Measurements from ENCODE around the gene INPP5D. TPM values are rescaled to one million over a fixed set of nuclear protein-coding genes. Genes with fewer than 3 reads are reported as not detected.

Gene INPP5D
- total RNA-seq (10 to 100 TPM; 49.3 to 51.0 TPM), polyA plus RNA-seq (146 TPM)

GRCh38 chr2:233059797-233060500 is at the start of gene INPP5D:
TSS of gene INPP5D (plus strand) at chr2:233060342. CDS start at chr2:233060479, 137 bp downstream.
- Histone ChIP-seq H3K27me3 (ENCODE audit: insufficient read depth, low read length, poor library complexity, severe bottlenecking) (no peaks in the 10 kb centered on the region), H3K4me1 (ENCODE audit: insufficient read depth, low read length) (peaks cover 43% of the 10 kb centered on the region), H3K36me3 (ENCODE audit: insufficient read depth, low read length) (peaks cover 4% of the 10 kb centered on the region), H3K4me3 (ENCODE audit: low read length) (peak within 1 kb of the TSS; percentile 100), H3K9me3 (ENCODE audit: low read length) (no peaks in the 10 kb centered on the region), H3K27ac (ENCODE audit: low read depth, low read length) (peak within 1 kb of the TSS; percentile 80)
- CTCF ChIA-PET: interaction anchor here (0.7 to 4.3 kb wide), 18 partner anchors 9 to 181 kb away, joined by 3 to 52 read pairs (median 6); no protein-coding TSS in a partner anchor
- Mint-ChIP-seq H3K27me3 (no peaks in the 10 kb centered on the region), H3K36me3 (peaks cover 0 to 45% (median 0%) of the 10 kb centered on the region in 3 donors), H3K9me3 (peaks cover 0 to 1% (median 0%) of the 10 kb centered on the region in 5 donors), H3K27ac (peak within 1 kb of the TSS; percentile 94 to 100 (median 98)), H3K4me1 (peaks cover 36 to 47% (median 37%) of the 10 kb centered on the region in 3 donors), H3K4me3 (peak within 1 kb of the TSS; percentile 90 to 98 (median 95))
- DNase-seq: peak; percentile 62 to 87 (median 80)
- POLR2A ChIA-PET: interaction anchor here (0.7 to 3.3 kb wide), 12 partner anchors 16 to 208 kb away, joined by 3 to 43 read pairs (median 6); partner anchors contain the start of gene ATG16L1

- Mint-ChIP-seq H3K9me3 (peaks cover 0 to 2% (median 2%) of the 10 kb centered on the region in 5 donors), H3K27me3 (peaks cover 1 to 6% of the 10 kb centered on the region in 2 donors), H3K27ac (peak overlapping the region in 1 of 8 donors; percentile 66), H3K4me1 (no peaks in the 10 kb centered on the region), H3K4me3 (no peak overlapping the region), H3K36me3 (peaks cover 0 to 5% (median 0%) of the 10 kb centered on the region in 3 donors)
- DNase-seq: no peak
- Histone ChIP-seq H3K27ac (ENCODE audit: low read depth, low read length) (no peak overlapping the region), H3K27me3 (ENCODE audit: insufficient read depth, low read length, poor library complexity, severe bottlenecking) (no peaks in the 10 kb centered on the region), H3K4me3 (ENCODE audit: low read length) (no peak overlapping the region), H3K9me3 (ENCODE audit: low read length) (no peaks in the 10 kb centered on the region), H3K36me3 (ENCODE audit: insufficient read depth, low read length) (no peaks in the 10 kb centered on the region), H3K4me1 (ENCODE audit: insufficient read depth, low read length) (no peaks in the 10 kb centered on the region)
- CTCF ChIA-PET: no interaction called here
- POLR2A ChIA-PET: no interaction called here
These were observed 49.4 kb upstream of the INPP5D start for GRCh38 chr2:233010569-233011267.

GRCh38 chr2:233011268-233011650 is 48.9 kb upstream of the INPP5D start:
- peaks cover 1 to 6% of the 10 kb centered on the region in 2 donors for H3K27me3 Mint-ChIP-seq
- ChIA-PET POLR2A (no interaction called here), CTCF (no interaction called here)
- no peak overlapping the region for H3K27ac ChIP-seq (ENCODE audit: low read depth, low read length)
- no peaks in the 10 kb centered on the region for H3K4me1 Mint-ChIP-seq
- H3K9me3 ChIP-seq (ENCODE audit: low read length): no peaks in the 10 kb centered on the region
- H3K27ac Mint-ChIP-seq: peak overlapping the region in 1 of 8 donors; percentile 66
- peaks cover 0 to 5% (median 0%) of the 10 kb centered on the region in 3 donors for H3K36me3 Mint-ChIP-seq
- H3K4me3 ChIP-seq (ENCODE audit: low read length): no peak overlapping the region
- no peaks in the 10 kb centered on the region for H3K27me3 ChIP-seq (ENCODE audit: insufficient read depth, low read length, poor library complexity, severe bottlenecking)
- no peaks in the 10 kb centered on the region for H3K36me3 ChIP-seq (ENCODE audit: insufficient read depth, low read length)
- DNase-seq: no peak
- H3K9me3 Mint-ChIP-seq: peaks cover 0 to 2% (median 2%) of the 10 kb centered on the region in 5 donors
- H3K4me3 Mint-ChIP-seq: no peak overlapping the region
- H3K4me1 ChIP-seq (ENCODE audit: insufficient read depth, low read length): no peaks in the 10 kb centered on the region

DNA sequence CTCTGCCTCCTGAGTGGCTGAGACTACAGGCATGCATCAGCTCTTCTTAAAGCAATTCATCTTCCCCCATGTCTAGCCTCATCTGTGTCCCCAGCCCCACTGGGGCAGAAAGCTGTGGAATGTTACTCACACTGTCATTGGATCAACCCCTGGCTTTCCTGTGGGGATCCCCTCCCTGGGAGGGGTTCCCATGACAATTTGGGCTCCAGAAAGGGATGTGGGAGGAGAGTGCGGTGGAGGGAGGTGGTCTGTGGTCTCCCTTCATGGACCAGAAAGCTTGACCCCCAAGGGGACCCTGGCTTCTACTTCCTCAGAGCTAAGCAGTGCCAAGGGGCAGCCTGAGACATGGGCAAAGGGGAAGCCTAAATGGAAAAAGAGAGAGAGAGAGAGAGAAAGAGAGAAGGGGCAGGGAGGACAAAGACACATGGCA is 48.4 kb upstream of the INPP5D start:
- H3K9me3 Mint-ChIP-seq: peaks cover 0 to 2% (median 2%) of the 10 kb centered on the region in 5 donors
- CTCF ChIA-PET: no interaction called here
- peaks cover 1 to 6% of the 10 kb centered on the region in 2 donors for H3K27me3 Mint-ChIP-seq
- Histone ChIP-seq H3K9me3 (ENCODE audit: low read length) (no peaks in the 10 kb centered on the region), H3K27me3 (ENCODE audit: insufficient read depth, low read length, poor library complexity, severe bottlenecking) (no peaks in the 10 kb centered on the region), H3K4me1 (ENCODE audit: insufficient read depth, low read length) (no peaks in the 10 kb centered on the region), H3K36me3 (ENCODE audit: insufficient read depth, low read length) (no peaks in the 10 kb centered on the region), H3K4me3 (ENCODE audit: low read length) (no peak overlapping the region), H3K27ac (ENCODE audit: low read depth, low read length) (no peak overlapping the region)
- no peak for DNase-seq
- no peak overlapping the region for H3K4me3 Mint-ChIP-seq
- H3K4me1 Mint-ChIP-seq: no peaks in the 10 kb centered on the region
- peaks cover 0 to 5% (median 0%) of the 10 kb centered on the region in 3 donors for H3K36me3 Mint-ChIP-seq
- POLR2A ChIA-PET: no interaction called here
- H3K27ac Mint-ChIP-seq: no peak overlapping the region

GRCh38 chr2:233012301-233012971 is 47.7 kb upstream of the INPP5D start:
- H3K27ac Mint-ChIP-seq: no peak overlapping the region
- no peak for DNase-seq
- H3K4me3 Mint-ChIP-seq: no peak overlapping the region
- Histone ChIP-seq H3K4me1 (ENCODE audit: insufficient read depth, low read length) (no peaks in the 10 kb centered on the region), H3K27me3 (ENCODE audit: insufficient read depth, low read length, poor library complexity, severe bottlenecking) (no peaks in the 10 kb centered on the region), H3K4me3 (ENCODE audit: low read length) (no peak overlapping the region), H3K27ac (ENCODE audit: low read depth, low read length) (no peak overlapping the region), H3K9me3 (ENCODE audit: low read length) (no peaks in the 10 kb centered on the region), H3K36me3 (ENCODE audit: insufficient read depth, low read length) (no peaks in the 10 kb centered on the region)
- peaks cover 1 to 6% of the 10 kb centered on the region in 2 donors for H3K27me3 Mint-ChIP-seq
- POLR2A ChIA-PET: no interaction called here
- peaks cover 0 to 7% (median 0%) of the 10 kb centered on the region in 3 donors for H3K36me3 Mint-ChIP-seq
- H3K4me1 Mint-ChIP-seq: no peaks in the 10 kb centered on the region
- peaks cover 0 to 3% (median 2%) of the 10 kb centered on the region in 5 donors for H3K9me3 Mint-ChIP-seq
- CTCF ChIA-PET: no interaction called here

DNA sequence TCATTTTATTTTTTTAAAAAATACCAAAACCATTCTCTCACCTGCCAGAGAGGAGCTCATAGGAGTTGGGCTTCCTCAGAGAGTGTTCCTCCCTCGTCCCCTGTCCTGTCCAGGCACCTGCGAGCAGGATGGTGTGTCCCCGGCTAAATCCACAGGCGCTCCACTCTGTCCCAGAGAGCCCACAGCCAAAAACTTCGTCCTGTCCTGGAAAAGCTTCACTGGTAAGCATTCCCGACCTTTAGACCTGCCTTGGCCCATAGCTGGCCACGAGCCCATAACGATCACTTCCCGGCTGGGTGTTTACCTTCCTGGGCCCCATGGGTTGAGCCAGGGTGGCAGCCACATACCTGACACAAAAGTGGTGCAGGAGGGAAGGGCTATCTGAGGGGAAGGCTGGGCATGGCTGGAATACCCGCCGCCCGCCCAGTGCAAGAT is 47.1 kb upstream of the INPP5D start, which contains the start of gene NGEF:
Gene NGEF, minus strand, starts transcription at position 230 of the 435 bp plus-strand sequence. CDS start 38,366 bp downstream, outside the sequence.
- no peaks in the 10 kb centered on the region for H3K4me1 Mint-ChIP-seq

DNA sequence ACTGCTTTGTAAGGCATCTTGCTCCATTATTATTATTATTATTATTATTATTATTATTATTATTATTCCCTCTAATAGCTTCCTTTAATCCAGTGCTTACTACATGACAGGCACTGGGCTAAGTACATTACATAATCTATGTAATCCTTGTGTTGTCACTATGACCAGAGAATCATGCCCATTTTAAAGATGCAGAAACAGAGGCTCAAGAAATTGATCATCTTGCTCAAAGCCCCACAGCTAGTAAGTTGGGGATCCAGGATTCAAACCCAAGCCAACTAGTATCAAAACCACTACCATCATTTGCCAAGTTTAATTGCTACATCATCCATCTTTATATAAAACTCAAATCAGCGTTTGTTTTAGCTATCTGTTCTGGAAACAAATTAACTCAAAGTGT is 46.5 kb upstream of the INPP5D start:
- no peaks in the 10 kb centered on the region for H3K9me3 ChIP-seq (ENCODE audit: low read length)
- DNase-seq: no peak
- H3K27me3 Mint-ChIP-seq: peaks cover 1 to 6% of the 10 kb centered on the region in 2 donors
- H3K36me3 Mint-ChIP-seq: peaks cover 0 to 9% (median 0%) of the 10 kb centered on the region in 3 donors
- peaks cover 0 to 5% (median 2%) of the 10 kb centered on the region in 5 donors for H3K9me3 Mint-ChIP-seq
- no peak overlapping the region for H3K27ac Mint-ChIP-seq
- H3K27me3 ChIP-seq (ENCODE audit: insufficient read depth, low read length, poor library complexity, severe bottlenecking): no peaks in the 10 kb centered on the region
- no peak overlapping the region for H3K27ac ChIP-seq (ENCODE audit: low read depth, low read length)
- H3K4me1 ChIP-seq (ENCODE audit: insufficient read depth, low read length): no peaks in the 10 kb centered on the region
- ChIA-PET POLR2A (no interaction called here), CTCF (interaction anchor here (0.7 kb wide), 1 partner anchor 15 kb away, joined by 3 read pairs; no protein-coding TSS in a partner anchor)
- no peak overlapping the region for H3K4me3 Mint-ChIP-seq
- H3K36me3 ChIP-seq (ENCODE audit: insufficient read depth, low read length): no peaks in the 10 kb centered on the region
- H3K4me3 ChIP-seq (ENCODE audit: low read length): no peak overlapping the region
- no peaks in the 10 kb centered on the region for H3K4me1 Mint-ChIP-seq

More for the DNA sequence above, 47.1 kb upstream of the INPP5D start, which contains the start of gene NGEF:
- Mint-ChIP-seq H3K27ac (no peak within 1 kb of the TSS), H3K27me3 (peaks cover 1 to 6% of the 10 kb centered on the region in 2 donors), H3K9me3 (peaks cover 0 to 5% (median 2%) of the 10 kb centered on the region in 5 donors), H3K4me3 (no peak within 1 kb of the TSS), H3K36me3 (peaks cover 0 to 9% (median 0%) of the 10 kb centered on the region in 3 donors)
- Histone ChIP-seq H3K4me1 (ENCODE audit: insufficient read depth, low read length) (no peaks in the 10 kb centered on the region), H3K9me3 (ENCODE audit: low read length) (no peaks in the 10 kb centered on the region), H3K27ac (ENCODE audit: low read depth, low read length) (no peak within 1 kb of the TSS), H3K4me3 (ENCODE audit: low read length) (no peak within 1 kb of the TSS), H3K27me3 (ENCODE audit: insufficient read depth, low read length, poor library complexity, severe bottlenecking) (no peaks in the 10 kb centered on the region), H3K36me3 (ENCODE audit: insufficient read depth, low read length) (no peaks in the 10 kb centered on the region)
- POLR2A ChIA-PET: no interaction called here
- CTCF ChIA-PET: no interaction called here
- no peak for DNase-seq
